Astrocyte of the spinal cord (primary cell): Measurements from ENCODE around the gene RRP7A.
"Not testable (repeated sequence)": the region's sequence is repeated elsewhere in the genome, so short reads cannot be mapped to it uniquely, and the experiment has no call there.

Experiments used
- DNase-seq: peaks from one replicate; pipeline ENCODE4 v3.0.0; 2011; ENCODE audit warnings: low read depth, low spot score
- H3K4me3 ChIP-seq: 2 replicates; pipeline ENCODE4 v1.5.1; 2011; ENCODE audit warnings: low read depth, mild to moderate bottlenecking, low read length, moderate library complexity
- CTCF ChIP-seq: IDR thresholded peaks from 2 replicates; pipeline ENCODE4 v1.5.1; 2012; ENCODE audit warnings: low read depth, mild to moderate bottlenecking, low read length, inconsistent platforms
- in situ Hi-C: cut with HindIII; loops from 2 replicates; pipeline ENCODE4 v1.10.0; 2017; ENCODE audit warnings: low sequenced_read_pairs

Gene RRP7A

DNA sequence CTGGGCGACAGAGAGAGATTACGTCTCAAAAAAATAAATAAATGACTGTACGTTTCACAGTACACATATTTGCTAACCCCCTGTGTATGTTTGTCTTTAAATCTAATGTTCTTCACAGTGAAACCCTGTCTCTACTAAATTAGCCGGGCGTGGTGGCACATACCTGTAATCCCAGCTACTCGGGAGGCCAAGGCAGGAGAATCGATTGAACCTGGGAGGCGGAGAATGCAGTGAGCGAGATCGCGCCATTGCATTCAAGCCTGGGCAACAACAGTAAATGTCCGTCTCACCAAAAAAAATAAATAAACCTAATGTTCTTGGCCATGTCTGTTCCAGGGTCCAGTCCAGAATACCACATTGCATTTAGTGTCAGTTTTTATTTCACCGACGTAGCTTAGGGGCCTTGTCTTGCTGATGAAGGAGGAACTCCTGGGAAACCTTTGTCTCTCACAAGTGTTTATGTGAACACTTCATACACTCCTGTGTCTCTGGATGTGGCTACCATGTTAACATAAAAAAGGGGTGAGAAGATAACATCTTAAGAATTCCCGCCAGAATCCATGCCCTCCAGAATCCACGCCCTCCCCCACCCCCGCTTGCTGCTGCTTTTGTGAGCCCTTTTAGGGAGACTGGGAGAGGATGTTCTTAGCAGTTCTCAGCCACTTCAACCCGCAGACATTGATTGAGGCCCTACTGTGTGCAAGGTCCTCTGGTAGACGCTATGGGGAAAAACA, 29.2 kb upstream of the RRP7A start:
- no peak overlapping the region for H3K4me3 ChIP-seq
- TF ChIP-seq CTCF, result no peak
- in situ Hi-C loops, result no loop called here
- no peak for DNase-seq

- H3K4me3 ChIP-seq, DNase-seq, in situ Hi-C loops: not testable (repeated sequence)
These were observed 28.5 kb upstream of the RRP7A start for GRCh38 chr22:42548126-42548525.

DNA sequence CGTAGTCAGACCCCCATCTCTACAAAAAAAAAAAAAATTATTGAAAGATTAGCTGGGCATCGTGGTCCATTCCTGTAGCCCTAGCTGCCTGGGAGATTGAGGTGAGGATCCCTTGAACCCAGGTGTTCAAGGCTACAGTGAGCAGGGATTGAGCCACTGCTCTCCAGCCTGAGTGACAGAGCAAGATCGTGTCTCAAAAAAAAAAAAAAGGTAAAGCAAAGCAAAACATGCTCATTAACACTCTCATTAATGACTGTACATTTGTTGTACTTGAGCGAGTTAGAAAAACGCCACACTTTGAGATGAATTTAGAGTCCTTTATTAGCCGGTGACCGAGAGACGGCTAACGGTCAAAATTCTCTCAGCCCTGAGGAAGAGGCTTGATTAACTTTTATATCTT, 28.0 kb upstream of the RRP7A start:
- in situ Hi-C loops, result no loop called here
- no peak for TF ChIP-seq CTCF
- no peak overlapping the region for H3K4me3 ChIP-seq
- DNase-seq, result no peak

- H3K4me3 ChIP-seq, result no peak overlapping the region
- in situ Hi-C loops, result no loop called here
- no peak for TF ChIP-seq CTCF
- DNase-seq, result no peak
These were observed 25.1 kb upstream of the RRP7A start for GRCh38 chr22:42544686-42545085.

DNA sequence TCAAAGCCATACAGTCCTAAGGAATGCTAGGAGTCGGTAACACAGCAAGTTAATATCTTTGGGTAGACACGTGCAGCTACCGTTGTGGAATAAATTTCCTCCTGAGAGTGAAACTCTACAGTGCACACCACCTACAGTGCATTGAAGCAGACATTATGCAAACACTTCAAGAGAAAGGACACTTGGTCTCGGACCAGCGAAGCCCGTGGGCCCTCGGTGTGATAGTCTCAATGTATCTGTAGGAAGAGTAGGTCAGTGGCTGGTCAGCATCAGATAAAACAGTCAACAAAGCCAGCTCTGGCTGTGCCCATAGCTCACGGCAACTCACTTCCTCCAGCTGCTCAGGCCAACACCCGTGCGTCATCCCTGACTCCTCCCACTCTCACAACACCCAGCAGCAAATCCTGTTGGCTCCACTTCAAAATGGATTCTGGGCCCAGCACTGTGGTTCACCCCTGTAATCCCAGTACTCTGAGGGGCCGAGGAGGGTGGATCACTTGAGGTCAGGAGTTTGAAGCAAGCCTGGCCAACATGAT, 19.7 kb upstream of the RRP7A start:
- DNase-seq, in situ Hi-C loops: not testable (repeated sequence)

DNA sequence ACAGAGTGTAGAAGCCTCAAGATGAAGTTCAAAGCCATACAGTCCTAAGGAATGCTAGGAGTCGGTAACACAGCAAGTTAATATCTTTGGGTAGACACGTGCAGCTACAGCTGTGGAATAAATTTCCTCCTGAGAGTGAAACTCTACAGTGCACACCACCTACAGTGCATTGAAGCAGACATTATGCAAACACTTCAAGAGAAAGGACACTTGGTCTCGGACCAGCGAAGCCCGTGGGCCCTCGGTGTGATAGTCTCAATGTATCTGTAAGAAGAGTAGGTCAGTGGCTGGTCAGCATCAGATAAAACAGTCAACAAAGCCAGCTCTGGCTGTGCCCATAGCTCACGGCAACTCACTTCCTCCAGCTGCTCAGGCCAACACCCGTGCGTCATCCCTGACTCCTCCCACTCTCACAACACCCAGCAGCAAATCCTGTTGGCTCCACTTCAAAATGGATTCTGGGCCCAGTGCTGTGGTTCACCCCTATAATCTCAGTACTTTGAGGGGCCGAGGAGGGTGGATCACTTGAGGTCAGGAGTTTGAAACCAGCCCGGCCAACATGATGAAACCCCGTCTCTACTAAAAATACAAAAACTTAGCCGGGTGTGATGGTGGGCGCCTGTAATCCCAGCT, 17.7 kb upstream of the RRP7A start:
- DNase-seq, in situ Hi-C loops, H3K4me3 ChIP-seq: not testable (repeated sequence)

More for the DNA sequence above, 19.7 kb upstream of the RRP7A start:
- H3K4me3 ChIP-seq, result not testable (repeated sequence)

DNA sequence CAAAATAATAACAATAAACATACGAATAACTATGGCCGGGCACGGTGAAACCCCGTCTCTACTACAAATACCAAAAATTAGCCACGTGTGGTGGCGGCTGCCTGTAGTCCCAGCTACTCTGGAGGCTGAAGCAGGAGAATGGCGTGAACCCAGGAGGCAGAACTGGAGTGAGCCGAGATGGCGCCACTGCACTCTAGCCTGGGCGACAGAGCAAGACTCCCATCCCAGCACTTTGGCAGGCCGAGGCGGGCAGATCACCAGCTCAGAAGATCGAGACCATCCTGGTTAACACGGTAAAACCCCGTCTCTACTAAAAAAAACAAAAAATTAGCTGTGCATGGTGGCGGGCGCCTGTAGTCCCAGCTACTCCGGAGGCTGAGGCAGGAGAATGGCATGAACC, 17.0 kb upstream of the RRP7A start:
- in situ Hi-C loops, DNase-seq, H3K4me3 ChIP-seq: not testable (repeated sequence)

DNA sequence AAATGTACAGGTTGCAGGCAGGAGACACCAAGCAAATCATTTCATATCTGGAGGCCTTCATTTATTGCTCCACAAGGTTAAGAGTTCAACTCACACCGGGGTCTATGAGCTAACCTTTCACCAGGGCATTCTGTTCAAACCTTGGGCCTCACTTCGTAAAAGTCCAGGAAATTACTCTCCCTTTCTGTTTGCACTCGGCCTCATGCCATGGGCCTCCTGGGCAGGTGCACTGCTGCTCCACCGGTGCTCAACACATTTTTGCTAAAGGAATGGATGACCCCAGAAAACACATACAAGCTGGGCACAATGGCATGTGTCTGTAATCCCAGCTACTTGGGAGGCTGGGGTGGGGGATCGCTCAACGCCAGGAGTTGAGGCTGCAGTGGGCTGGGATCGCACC, 16.6 kb upstream of the RRP7A start:
- DNase-seq, result no peak
- in situ Hi-C loops, result no loop called here
- H3K4me3 ChIP-seq, result no peak overlapping the region
- no peak for TF ChIP-seq CTCF

GRCh38 chr22:42535082-42535731, 15.6 kb upstream of the RRP7A start:
- in situ Hi-C loops, H3K4me3 ChIP-seq, DNase-seq: not testable (repeated sequence)
